H1 (cell line): ENCODE data around the gene TRIM10. TPM values are rescaled to one million over a fixed set of nuclear protein-coding genes. Genes with fewer than 3 reads are reported as not detected.

Experiments used
- CTCF ChIA-PET: fragments of 300-600 bp; sonication (Branson Sonifier 250); formaldehyde crosslinking; loops from one replicate; lab custom pipeline; 2021; ENCODE audit not compliant: partially characterized antibody; lab: Charles Lee
- POLR2A ChIA-PET: fragments of 300-600 bp; sonication (Branson Sonifier 250); formaldehyde crosslinking; loops from one replicate; lab custom pipeline; 2021; ENCODE audit warnings: inconsistent platforms; ENCODE audit not compliant: partially characterized antibody; lab: Charles Lee
- DNase-seq, 2 experiments: peaks; one replicate each; pipeline versions ENCODE4 v3.0.0 to v3.0.0-alpha.2; 2010 to 2022; ENCODE audit warnings: low spot score in 2 of 2, low read depth in 1 of 2, mixed read lengths in 1 of 2
- FAIRE-seq: peaks from 2 replicates; lab custom pipeline; 2011; peaks lifted over from hg19 to GRCh38; lab: Jason Lieb, UNC
- H2AFZ ChIP-seq: 2 replicates; pipeline ENCODE4 v1.8.1; 2012; ENCODE audit warnings: low read length, inconsistent platforms
- H2AK5ac ChIP-seq: 2 replicates; pipeline ENCODE4 v1.6.1; 2013; ENCODE audit warnings: low read depth, low read length
- H2BK120ac ChIP-seq: replicated peaks from 2 replicates; pipeline ENCODE3; 2013; ENCODE audit warnings: low read depth, low read length, inconsistent platforms
- H2BK12ac ChIP-seq: 2 replicates; pipeline ENCODE4 v1.6.1; 2013; ENCODE audit warnings: low read depth, low read length
- H2BK15ac ChIP-seq: 2 replicates; pipeline ENCODE4 v1.6.1; 2013; ENCODE audit warnings: low read length
- H2BK20ac ChIP-seq: 2 replicates; pipeline ENCODE4 v1.6.1; 2013; ENCODE audit warnings: low read length
- H2BK5ac ChIP-seq: 2 replicates; pipeline ENCODE4 v1.6.1; 2013; ENCODE audit warnings: low read depth, low read length
- H3K14ac ChIP-seq: 2 replicates; pipeline ENCODE4 v1.6.1; 2013; ENCODE audit warnings: inconsistent platforms; ENCODE audit not compliant: insufficient read length
- H3K18ac ChIP-seq: 2 replicates; pipeline ENCODE4 v1.6.1; 2013; ENCODE audit warnings: low read length; ENCODE audit errors: extremely low read depth
- H3K23ac ChIP-seq: 2 replicates; pipeline ENCODE4 v1.6.1; 2013; ENCODE audit warnings: inconsistent platforms; ENCODE audit not compliant: insufficient read length
- H3K23me2 ChIP-seq: 2 replicates; pipeline ENCODE4 v1.6.1; 2013; ENCODE audit warnings: low read depth, low read length
- H3K27ac ChIP-seq: 2 replicates; pipeline ENCODE4 v1.6.1; 2011; ENCODE audit warnings: low read depth, low read length, inconsistent platforms
- H3K27me3 ChIP-seq, 4 experiments: replicated peaks in 1 of 4; 1 replicate in 1 of 4; 2 replicates in 3 of 4; pipeline versions ENCODE4 v1.6.1 to v1.8.1; 2011 to 2013; ENCODE audit warnings: low read length in 3 of 4, mild to moderate bottlenecking in 3 of 4, inconsistent platforms in 2 of 4, mixed read lengths in 2 of 4, moderate library complexity in 1 of 4; ENCODE audit not compliant: control insufficient read depth in 3 of 4, insufficient read depth in 3 of 4; ENCODE audit errors: extremely low read depth in 1 of 4
- H3K36me3 ChIP-seq, 4 experiments: 2 replicates each; pipeline versions ENCODE4 v1.6.1 to v1.8.1; 2011 to 2013; ENCODE audit warnings: mild to moderate bottlenecking in 4 of 4, low read length in 3 of 4, moderate library complexity in 2 of 4, control low read depth in 1 of 4, inconsistent platforms in 1 of 4; ENCODE audit not compliant: insufficient read depth in 4 of 4, control insufficient read depth in 2 of 4
- H3K4ac ChIP-seq: replicated peaks from 2 replicates; pipeline ENCODE3; 2013; ENCODE audit warnings: low read length, low read depth, mixed read lengths, inconsistent platforms; ENCODE audit not compliant: insufficient read length
- H3K4me1 ChIP-seq, 4 experiments: replicated peaks in 1 of 4; 1 replicate in 1 of 4; 2 replicates in 3 of 4; pipeline versions ENCODE4 v1.6.1 to v1.8.1; 2011 to 2013; ENCODE audit warnings: low read length in 3 of 4, inconsistent platforms in 2 of 4, mixed read lengths in 1 of 4; ENCODE audit not compliant: insufficient read depth in 4 of 4, control insufficient read depth in 3 of 4
- H3K4me2 ChIP-seq, 2 experiments: 2 replicates each; pipeline versions ENCODE4 v1.6.1 to v1.8.1; 2011 to 2013; ENCODE audit warnings: low read depth in 2 of 2, low read length in 2 of 2, control low read depth in 1 of 2, inconsistent platforms in 1 of 2, mild to moderate bottlenecking in 1 of 2; ENCODE audit not compliant: insufficient read depth in 1 of 2
- H3K4me3 ChIP-seq, 4 experiments: fragments of 200-600, 300-600 bp in 1 of 4; sonication (generic), shearing (Covaris generic), sonication (Bioruptor Twin) in 1 of 4; 2 replicates each; pipeline versions ENCODE4 v1.5.1 to v1.8.1; 2011 to 2016; ENCODE audit warnings: low read length in 4 of 4, low read depth in 3 of 4, control low read depth in 2 of 4, inconsistent platforms in 2 of 4, mild to moderate bottlenecking in 2 of 4, mixed read lengths in 1 of 4, moderate library complexity in 1 of 4; ENCODE audit not compliant: insufficient read depth in 2 of 4; ENCODE audit errors: extremely low read depth in 1 of 4
- H3K56ac ChIP-seq: replicated peaks from 2 replicates; pipeline ENCODE3; 2013; ENCODE audit warnings: low read depth, mild to moderate bottlenecking, mixed read lengths, low read length, inconsistent platforms; ENCODE audit not compliant: insufficient read length
- H3K79me1 ChIP-seq: 2 replicates; pipeline ENCODE4 v1.6.1; 2013; ENCODE audit warnings: low read depth, low read length, control low read depth
- H3K79me2 ChIP-seq, 2 experiments: 2 replicates each; pipeline versions ENCODE4 v1.6.1 to v1.8.1; 2012 to 2013; ENCODE audit warnings: low read length in 2 of 2, mild to moderate bottlenecking in 2 of 2, inconsistent platforms in 1 of 2; ENCODE audit not compliant: insufficient read depth in 2 of 2, control insufficient read depth in 1 of 2
- H3K9ac ChIP-seq, 4 experiments: replicated peaks in 1 of 4; 1 replicate in 1 of 4; 2 replicates in 3 of 4; pipeline versions ENCODE4 v1.6.1 to v1.8.1; 2011 to 2013; ENCODE audit warnings: low read depth in 3 of 4, low read length in 3 of 4, control low read depth in 2 of 4, mild to moderate bottlenecking in 2 of 4, moderate library complexity in 2 of 4, inconsistent platforms in 1 of 4; ENCODE audit errors: extremely low read depth in 1 of 4
- H3K9me3 ChIP-seq, 2 experiments: 2 replicates each; pipeline versions ENCODE4 v1.6.1 to v1.8.1; 2012 to 2013; ENCODE audit warnings: mild to moderate bottlenecking in 2 of 2, moderate library complexity in 2 of 2, control low read depth in 1 of 2, inconsistent platforms in 1 of 2, low read depth in 1 of 2, low read length in 1 of 2, mixed read lengths in 1 of 2; ENCODE audit not compliant: insufficient read depth in 2 of 2
- H4K20me1 ChIP-seq, 2 experiments: replicated peaks in 1 of 2; 2 replicates each; pipeline versions ENCODE3 to v1.8.1; 2011 to 2013; ENCODE audit warnings: inconsistent platforms in 2 of 2, low read length in 2 of 2, mild to moderate bottlenecking in 1 of 2; ENCODE audit not compliant: insufficient read depth in 2 of 2, control insufficient read depth in 1 of 2
- H4K5ac ChIP-seq: 2 replicates; pipeline ENCODE4 v1.6.1; 2013; ENCODE audit warnings: low read length, low read depth, mixed read lengths, inconsistent platforms; ENCODE audit not compliant: insufficient read length
- H4K8ac ChIP-seq: 2 replicates; pipeline ENCODE4 v1.8.0; 2013; ENCODE audit warnings: mild to moderate bottlenecking, moderate library complexity, low read length, inconsistent platforms; ENCODE audit not compliant: insufficient read depth; ENCODE audit errors: extremely low read depth
- H4K91ac ChIP-seq: replicated peaks from 2 replicates; pipeline ENCODE3; 2013; ENCODE audit warnings: low read length, mixed read lengths, inconsistent platforms; ENCODE audit not compliant: insufficient read length
- ASH2L ChIP-seq: fragments of 200-600, 300-600 bp; sonication (generic); IDR thresholded peaks from one replicate; pipeline ENCODE4 v1.7.1; 2017; ENCODE audit warnings: low read length
- BACH1 ChIP-seq: IDR thresholded peaks from 2 replicates; pipeline ENCODE4 v1.6.1; 2012; ENCODE audit warnings: low read length, improper control_type of control experiment
- CBX8 ChIP-seq: fragments of 300-800, 300-1000 bp; sonication (generic); IDR thresholded peaks from 2 replicates; pipeline ENCODE4 v1.7.1; 2016; ENCODE audit warnings: low read depth, low read length, borderline replicate concordance
- CEBPB ChIP-seq: IDR thresholded peaks from 2 replicates; pipeline ENCODE4 v1.6.1; 2012; ENCODE audit warnings: low read depth, low read length
- JUN ChIP-seq: IDR thresholded peaks from 2 replicates; pipeline ENCODE4 v1.6.1; 2011; ENCODE audit warnings: low read depth, mild to moderate bottlenecking, improper control_type of control experiment, low read length
- JUND ChIP-seq: IDR thresholded peaks from 2 replicates; pipeline ENCODE4 v1.6.1; 2011; ENCODE audit warnings: mild to moderate bottlenecking, improper control_type of control experiment, low read length
- POLR2A ChIP-seq, 2 experiments: IDR thresholded peaks; 1 replicate in 1 of 2; 2 replicates in 1 of 2; pipeline ENCODE4 v1.6.1; 2011; ENCODE audit warnings: low read depth in 2 of 2, low read length in 2 of 2, mild to moderate bottlenecking in 2 of 2; ENCODE audit errors: control extremely low read depth in 1 of 2
- POLR2AphosphoS5 ChIP-seq: IDR thresholded peaks from 2 replicates; pipeline ENCODE4 v1.6.1; 2011; ENCODE audit warnings: low read depth, low read length
- RXRA ChIP-seq: IDR thresholded peaks from 2 replicates; pipeline ENCODE4 v1.6.1; 2011; ENCODE audit warnings: low read depth, mild to moderate bottlenecking, low read length, moderate library complexity; ENCODE audit not compliant: insufficient read depth
- SAP30 ChIP-seq: fragments of 300-600 bp; sonication (generic); IDR thresholded peaks from 2 replicates; pipeline ENCODE4 v1.7.1; 2012; ENCODE audit warnings: low read length, moderate library complexity, mild to moderate bottlenecking, inconsistent platforms; ENCODE audit not compliant: insufficient read depth, insufficient replicate concordance
- SIRT6 ChIP-seq: IDR thresholded peaks from one replicate; pipeline ENCODE4 v1.7.1; 2012; ENCODE audit warnings: low read length, inconsistent platforms
- TBP ChIP-seq: IDR thresholded peaks from 2 replicates; pipeline ENCODE4 v1.6.1; 2011; ENCODE audit warnings: low read depth, low read length, improper control_type of control experiment
- ZNF274 ChIP-seq: IDR thresholded peaks from 2 replicates; pipeline ENCODE4 v1.7.0; 2012; ENCODE audit warnings: low read length, borderline replicate concordance; ENCODE audit errors: extremely low read depth
- WGBS, 2 experiments: shearing (Covaris generic) in 1 of 2; methylation state at CpG; one replicate each; pipeline versions ENCODE4 v1.1.6 to v1.1.7; 2013 to 2015; ENCODE audit warnings: low lambda C conversion rate in 2 of 2, mixed read lengths in 2 of 2, inconsistent platforms in 1 of 2, low coverage in 1 of 2, missing lambda C conversion rate in 1 of 2; ENCODE audit not compliant: insufficient replicate concordance in 2 of 2, insufficient coverage in 1 of 2, insufficient read length in 1 of 2; ENCODE audit errors: extremely low coverage in 1 of 2, missing lambda C conversion rate in 1 of 2; 5-methylcytosine and 5-hydroxymethylcytosine counted together
- polyA plus RNA-seq, 7 experiments: library from polyadenylated mRNA; depleted of rRNA in 3 of 7; stranded (reverse) in 5 of 7; unstranded in 2 of 7; fragments of >200 nt in 5 of 7; fragments of 200-250 nt in 2 of 7; gene quantifications; 1 replicate in 5 of 7; 2 replicates in 1 of 7; 4 replicates in 1 of 7; pipeline versions ENCODE4 v1.2.1 to v1.2.3, GENCODE V29; 2011 to 2013; ENCODE audit warnings: missing spikeins in 2 of 7, mixed read lengths in 2 of 7
- total RNA-seq: library from RNA; stranded (reverse); fragmentation: NEBNext Ultra II Directional; extraction: Animal tissue kit (Norgen Biotek cat#: 25700); gene quantifications from 2 replicates; pipeline ENCODE4 v1.2.1, GENCODE V29; 2021
- TF ChIP-seq, protein P1 (sequence below): IDR thresholded peaks from 2 replicates; pipeline ENCODE4 v1.6.1; 2011; ENCODE audit warnings: low read length, improper control_type of control experiment

TRIM10 gene
- total and polyA plus RNA-seq, 2 of the 8 experiments (the other 6 are each of a cell fraction or from before 2014, with no cell fraction given): 0.06 TPM; not detected in 1

- no peak overlapping the region for H2AFZ ChIP-seq
- ChIA-PET CTCF (interaction anchor here (0.8 to 6.9 kb wide), 4 partner anchors 10 to 50 kb away, joined by 3 to 50 read pairs (median 4); partner anchors contain the start of gene TRIM40), POLR2A (no interaction called here)
- no peak overlapping the region for H4K91ac ChIP-seq
- no peak overlapping the region for H2BK120ac ChIP-seq
- no peak overlapping the region for H3K14ac ChIP-seq
- no peaks in the 10 kb centered on the region for H3K79me1 ChIP-seq
- H2BK5ac ChIP-seq: no peak overlapping the region
- H3K9me3 ChIP-seq: no peaks in the 10 kb centered on the region
- FAIRE-seq (no peak), DNase-seq (no peak)
- no peak overlapping the region for H3K56ac ChIP-seq
- no peak overlapping the region for H2BK20ac ChIP-seq
- H3K23me2 ChIP-seq: peaks cover 2% of the 10 kb centered on the region; the same call in 1 of the 2 replicates
- no peak overlapping the region for H3K18ac ChIP-seq
- no peak overlapping the region for H3K4ac ChIP-seq
- H3K27me3 ChIP-seq: peaks cover 0 to 2% (median 0%) of the 10 kb centered on the region in 4 experiments; a peak in 3 of 7 replicates
- no peak overlapping the region for H3K23ac ChIP-seq
- no peaks in the 10 kb centered on the region for H3K36me3 ChIP-seq
- no peak overlapping the region for H2AK5ac ChIP-seq
- no peak overlapping the region for H3K4me2 ChIP-seq
- H3K9ac ChIP-seq: no peak overlapping the region
- H2BK15ac ChIP-seq: no peak overlapping the region
- no peak overlapping the region for H2BK12ac ChIP-seq
- 96% methylated on average over 3 of the region's 3 CpGs; no CpG with 5 or more reads in 1 of the 2 experiments for WGBS, 2 experiments
- H3K27ac ChIP-seq: no peak overlapping the region
- no peaks in the 10 kb centered on the region for H4K20me1 ChIP-seq
- no peak overlapping the region for H4K5ac ChIP-seq
- no peaks in the 10 kb centered on the region for H3K4me1 ChIP-seq
- H3K4me3 ChIP-seq: no peak overlapping the region
- no peak overlapping the region for H4K8ac ChIP-seq
- H3K79me2 ChIP-seq: no peaks in the 10 kb centered on the region
- TF ChIP-seq TBP (no peak), POLR2AphosphoS5 (no peak), SIRT6 (no peak), JUN (no peak), CEBPB (no peak), ZNF274 (no peak), POLR2A (IDR thresholded peaks at IDR 0.05; ENCODE audit: control extremely low read depth in 1 of 2, low read depth in 2 of 2, low read length in 2 of 2) (no peak), SAP30 (no peak), JUND (no peak), RXRA (no peak), CBX8 (no peak), ASH2L (no peak), BACH1 (no peak)
- TF ChIP-seq, protein P1, sequence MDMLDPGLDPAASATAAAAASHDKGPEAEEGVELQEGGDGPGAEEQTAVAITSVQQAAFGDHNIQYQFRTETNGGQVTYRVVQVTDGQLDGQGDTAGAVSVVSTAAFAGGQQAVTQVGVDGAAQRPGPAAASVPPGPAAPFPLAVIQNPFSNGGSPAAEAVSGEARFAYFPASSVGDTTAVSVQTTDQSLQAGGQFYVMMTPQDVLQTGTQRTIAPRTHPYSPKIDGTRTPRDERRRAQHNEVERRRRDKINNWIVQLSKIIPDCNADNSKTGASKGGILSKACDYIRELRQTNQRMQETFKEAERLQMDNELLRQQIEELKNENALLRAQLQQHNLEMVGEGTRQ: no peak
Observed at GRCh38 chr6:30152910-30153610, 8.0 kb downstream of the TRIM10 start.
